H54 (cell line): ENCODE results near the gene TAS2R43.
"Not testable (repeated sequence)": the region's sequence is repeated elsewhere in the genome, so short reads cannot be mapped to it uniquely, and the experiment has no call there.

Experiments used
- DNase-seq: peaks from one replicate; pipeline ENCODE4 v3.0.0; 2011; ENCODE audit warnings: low spot score, mixed read lengths; ENCODE audit not compliant: insufficient read length
- FAIRE-seq: peaks from 3 replicates; lab custom pipeline; 2011; peaks lifted over from hg19 to GRCh38; lab: Jason Lieb, UNC
- POLR2A ChIP-seq: IDR thresholded peaks from 2 replicates; pipeline ENCODE4 v1.6.1; 2011; ENCODE audit warnings: low read depth, mild to moderate bottlenecking, low read length

TAS2R43 gene, protein sequence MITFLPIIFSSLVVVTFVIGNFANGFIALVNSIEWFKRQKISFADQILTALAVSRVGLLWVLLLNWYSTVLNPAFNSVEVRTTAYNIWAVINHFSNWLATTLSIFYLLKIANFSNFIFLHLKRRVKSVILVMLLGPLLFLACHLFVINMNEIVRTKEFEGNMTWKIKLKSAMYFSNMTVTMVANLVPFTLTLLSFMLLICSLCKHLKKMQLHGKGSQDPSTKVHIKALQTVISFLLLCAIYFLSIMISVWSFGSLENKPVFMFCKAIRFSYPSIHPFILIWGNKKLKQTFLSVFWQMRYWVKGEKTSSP

DNA sequence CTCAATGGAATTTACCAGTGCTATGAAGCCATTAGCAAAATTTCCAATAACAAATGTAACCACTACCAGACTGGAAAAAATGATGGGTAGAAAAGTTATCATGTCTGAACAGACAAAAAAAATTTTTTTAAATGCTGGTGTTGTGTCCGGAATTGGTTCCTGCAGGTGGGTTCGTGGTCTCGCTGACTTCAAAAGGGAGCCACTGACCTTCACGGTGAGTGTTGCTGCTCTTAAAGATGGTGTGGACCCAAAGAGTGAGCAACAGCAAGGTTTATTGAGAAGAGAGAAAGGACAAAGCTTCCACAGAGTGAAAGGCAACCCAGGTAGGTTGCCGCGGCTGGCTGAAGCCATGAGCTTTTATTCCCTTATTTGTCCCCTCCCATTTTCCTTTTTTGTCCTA lies at the start of gene TAS2R43:
Gene TAS2R43, minus strand, starts transcription at position 186 of the 400 bp plus-strand sequence. Its CDS starts 84 bp downstream, at position 102.
- FAIRE-seq (no peak), DNase-seq (no peak)
- TF ChIP-seq POLR2A, result no peak

DNA sequence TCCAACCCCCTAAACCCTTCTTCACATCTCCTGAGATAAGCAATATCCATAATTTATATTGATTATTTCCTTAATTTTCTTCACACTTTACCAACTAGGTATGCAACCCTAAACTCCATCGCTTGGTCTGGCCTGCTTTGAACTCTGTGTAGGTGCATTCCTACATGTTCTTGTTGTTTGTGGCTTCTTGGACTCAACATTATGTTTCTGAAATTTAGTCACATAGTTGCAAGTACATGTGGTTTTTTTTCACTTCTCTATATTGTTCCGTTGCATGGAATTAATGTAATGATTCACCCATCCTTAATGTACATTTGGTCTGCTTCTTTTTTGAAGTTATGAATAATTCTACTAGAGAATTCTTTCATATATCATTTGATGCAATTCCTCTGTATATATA lies 44.0 kb upstream of the TAS2R43 start:
- DNase-seq, result no peak
- FAIRE-seq, result peak; percentile 43
- TF ChIP-seq POLR2A, result no peak

DNA sequence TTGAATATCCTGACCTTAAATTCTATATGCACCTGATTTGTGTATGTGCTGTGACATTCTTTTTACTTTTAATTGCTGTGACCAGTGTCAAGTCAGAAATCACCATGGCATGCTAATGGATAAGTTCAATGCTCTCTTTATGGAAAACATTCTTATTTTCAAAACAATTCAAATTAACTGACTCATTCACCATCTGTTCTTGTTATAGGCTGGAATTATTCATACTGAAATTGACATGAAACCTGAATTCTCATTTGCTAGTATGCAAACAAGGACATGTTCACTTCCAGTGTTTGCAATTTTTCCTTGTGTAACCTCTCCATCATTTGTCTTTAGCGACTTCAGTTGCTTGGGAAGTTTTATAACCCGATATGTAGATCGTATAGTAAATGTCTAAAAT lies 42.2 kb upstream of the TAS2R43 start, which contains the start of gene TAS2R30:
Gene TAS2R30, minus strand, starts transcription at position 340 of the 400 bp plus-strand sequence. CDS start 400 bp downstream, outside the sequence.
- TF ChIP-seq POLR2A, result no peak
- FAIRE-seq, result peak; percentile 76
- DNase-seq, result no peak

DNA sequence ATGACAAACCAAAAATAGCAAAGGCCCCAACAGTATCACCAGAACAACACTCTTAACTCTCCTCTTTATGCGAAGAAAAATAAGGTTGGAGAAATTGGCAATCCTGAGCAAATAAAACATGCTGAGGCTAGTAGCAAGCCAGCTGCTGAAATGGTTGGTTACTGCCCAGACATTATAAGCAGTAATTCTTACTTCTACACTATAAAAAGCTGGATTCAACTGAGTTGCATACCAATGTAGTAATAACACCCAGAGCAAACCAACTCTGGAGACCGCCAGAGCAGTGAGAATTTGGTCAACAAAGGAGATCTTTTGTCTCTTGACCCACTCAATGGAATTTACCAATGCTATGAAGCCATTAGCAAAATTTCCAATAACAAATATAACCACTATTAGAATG lies 41.7 kb upstream of the TAS2R43 start:
- DNase-seq (no peak), FAIRE-seq (no peak)
- no peak for TF ChIP-seq POLR2A

DNA sequence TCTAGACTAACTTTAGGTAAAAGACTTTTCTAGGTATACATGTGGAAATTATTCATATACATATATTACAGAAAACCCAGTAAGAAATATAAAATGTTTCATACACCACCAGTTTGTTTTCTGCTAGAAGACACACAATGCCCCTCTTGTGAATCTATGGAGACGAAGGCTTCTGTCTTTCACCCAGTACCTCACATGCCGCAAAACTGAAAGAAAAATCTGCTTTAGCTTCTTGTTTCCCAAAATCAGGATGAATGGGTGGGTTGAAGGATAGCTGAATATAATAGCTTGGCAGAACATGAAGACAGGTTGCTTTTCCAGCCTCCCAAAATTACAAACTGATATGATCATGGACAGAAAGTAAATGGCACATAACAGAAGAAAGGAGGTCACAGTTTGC lies 41.0 kb upstream of the TAS2R43 start:
- FAIRE-seq (no peak), DNase-seq (no peak)
- TF ChIP-seq POLR2A, result no peak

DNA sequence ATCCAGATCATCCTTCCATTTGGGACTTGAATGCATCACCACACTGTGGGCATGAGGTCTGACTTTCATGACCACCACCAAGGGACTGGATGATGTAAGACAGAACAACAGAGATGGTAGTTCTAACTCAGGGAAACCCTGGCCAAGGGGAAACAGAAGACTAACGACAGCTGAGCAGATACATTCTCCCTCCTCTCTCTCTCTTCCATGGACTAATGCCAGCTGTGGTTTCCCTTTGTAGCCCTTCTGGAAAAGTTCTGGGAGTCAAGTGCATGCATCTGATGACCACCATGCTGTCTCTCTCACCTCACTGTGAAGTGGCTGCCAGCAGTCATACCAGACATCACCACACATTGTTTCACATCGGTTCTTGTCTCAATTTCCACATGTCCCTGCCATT lies 38.9 kb upstream of the TAS2R43 start:
- FAIRE-seq (peak; percentile 68), DNase-seq (no peak)
- TF ChIP-seq POLR2A, result no peak

DNA sequence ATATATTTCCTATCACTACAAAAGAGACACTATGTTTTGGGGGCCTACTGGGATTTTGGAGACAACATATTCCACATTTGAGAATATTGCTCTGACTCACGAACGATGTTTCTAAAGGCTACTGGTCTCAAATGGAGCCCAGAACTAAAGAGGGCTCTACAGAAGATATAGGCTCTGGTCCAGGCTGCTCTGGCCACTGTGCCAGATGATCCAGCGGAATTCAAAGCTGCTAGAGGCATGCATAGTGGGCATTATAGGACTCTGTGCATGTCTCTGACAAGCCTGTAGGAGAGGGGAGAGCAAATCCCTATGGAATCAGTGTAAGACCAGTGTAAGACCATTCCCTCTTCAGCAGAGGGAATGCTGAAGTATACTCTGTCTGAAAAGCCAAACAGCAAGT lies 38.3 kb upstream of the TAS2R43 start:
- no peak for DNase-seq
- FAIRE-seq, result no peak
- TF ChIP-seq POLR2A, result no peak

DNA sequence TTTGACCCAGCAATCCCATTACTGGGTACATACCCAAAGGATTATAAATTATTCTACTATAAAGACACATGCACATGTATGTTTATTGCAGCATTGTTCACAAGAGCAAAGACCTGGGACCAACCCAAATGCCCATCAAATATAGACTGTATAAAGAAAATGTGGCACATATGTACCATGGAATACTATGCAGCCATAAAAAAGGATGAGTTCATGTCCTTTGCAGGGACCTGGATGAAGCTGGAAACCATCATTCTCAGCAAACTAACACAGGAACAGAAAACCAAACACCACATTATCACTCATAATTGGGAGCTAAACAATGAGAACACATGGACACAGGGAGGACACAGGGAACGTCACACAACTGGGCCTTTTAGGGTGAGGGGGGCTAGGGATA lies 22.0 kb upstream of the TAS2R43 start:
- DNase-seq, FAIRE-seq: not testable (repeated sequence)

DNA sequence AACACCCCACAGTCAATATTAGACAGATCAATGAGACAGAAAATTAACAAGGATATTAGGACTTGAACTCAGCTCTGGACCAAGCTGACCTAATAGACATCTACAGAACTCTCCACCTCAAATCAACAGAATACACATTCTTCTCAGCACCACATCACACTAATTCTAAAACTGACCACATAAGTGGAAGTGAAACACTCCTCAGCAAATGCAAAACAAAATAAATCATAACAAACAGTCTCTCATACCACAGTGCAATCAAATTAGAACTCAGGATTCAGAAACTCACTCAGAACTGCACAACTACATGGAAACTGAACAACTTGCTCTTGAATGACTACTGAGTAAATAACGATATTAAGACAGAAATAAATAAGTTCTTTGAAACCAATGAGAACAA lies 19.1 kb upstream of the TAS2R43 start:
- DNase-seq, FAIRE-seq: not testable (repeated sequence)

DNA sequence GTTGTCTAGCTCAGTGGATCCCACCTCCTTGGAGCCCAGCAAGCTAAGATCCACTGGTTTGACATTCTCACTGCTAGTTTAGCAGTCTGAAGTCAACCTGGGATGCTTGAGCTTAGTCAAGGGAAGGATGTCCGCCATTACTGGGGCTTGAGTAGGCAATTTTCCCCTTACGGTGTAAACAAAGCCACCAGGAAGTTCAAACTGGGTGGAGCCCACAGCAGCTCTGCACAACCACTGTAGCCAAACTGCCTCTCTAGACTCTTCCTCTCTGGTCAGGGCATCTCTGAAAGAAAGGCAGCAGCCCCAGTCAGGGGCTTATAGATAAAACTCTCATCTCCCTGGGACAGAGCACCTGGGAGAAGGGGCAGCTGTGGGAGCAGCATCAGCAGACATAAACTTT lies 16.7 kb upstream of the TAS2R43 start:
- no peak for TF ChIP-seq POLR2A
- FAIRE-seq (no peak), DNase-seq (no peak)

DNA sequence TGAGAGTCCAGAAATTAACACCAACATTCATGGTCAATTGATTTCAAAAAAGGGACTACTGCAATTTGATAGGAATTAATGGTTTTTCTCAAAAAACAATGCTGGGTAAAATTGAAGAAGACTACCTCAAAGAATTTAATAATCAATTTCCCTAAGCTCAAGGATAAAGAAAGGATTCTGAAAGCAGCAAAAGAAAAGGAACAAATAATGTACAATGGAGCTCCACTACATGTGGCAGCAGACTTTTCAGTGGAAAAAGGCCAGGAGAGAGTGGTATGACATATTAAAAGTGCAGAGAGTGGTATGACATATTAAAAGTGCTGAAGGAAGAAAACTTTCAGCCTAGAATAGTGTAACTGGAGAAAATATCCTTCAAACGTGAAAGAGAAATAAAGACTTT lies 15.6 kb upstream of the TAS2R43 start:
- no peak for TF ChIP-seq POLR2A
- DNase-seq, result no peak
- FAIRE-seq, result no peak

DNA sequence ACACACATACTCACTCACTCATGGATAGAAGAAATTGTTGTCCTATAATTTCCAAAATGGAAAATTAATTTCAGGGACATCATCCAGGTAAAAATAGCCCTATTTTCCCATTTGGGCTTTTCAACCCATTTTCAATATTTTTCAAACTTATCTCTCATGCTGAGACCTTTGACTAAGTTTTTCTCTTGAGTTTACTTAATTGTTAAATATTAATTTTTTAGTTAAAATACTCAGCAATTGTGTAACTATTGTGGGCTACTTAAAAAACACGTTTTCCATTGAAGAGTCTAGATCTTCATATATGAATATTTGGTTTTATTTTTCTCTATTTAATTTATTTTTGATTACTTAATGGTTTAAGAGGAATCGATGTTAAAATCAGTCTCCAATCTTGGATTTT lies 14.2 kb upstream of the TAS2R43 start:
- no peak for FAIRE-seq
- no peak for DNase-seq
- no peak for TF ChIP-seq POLR2A

DNA sequence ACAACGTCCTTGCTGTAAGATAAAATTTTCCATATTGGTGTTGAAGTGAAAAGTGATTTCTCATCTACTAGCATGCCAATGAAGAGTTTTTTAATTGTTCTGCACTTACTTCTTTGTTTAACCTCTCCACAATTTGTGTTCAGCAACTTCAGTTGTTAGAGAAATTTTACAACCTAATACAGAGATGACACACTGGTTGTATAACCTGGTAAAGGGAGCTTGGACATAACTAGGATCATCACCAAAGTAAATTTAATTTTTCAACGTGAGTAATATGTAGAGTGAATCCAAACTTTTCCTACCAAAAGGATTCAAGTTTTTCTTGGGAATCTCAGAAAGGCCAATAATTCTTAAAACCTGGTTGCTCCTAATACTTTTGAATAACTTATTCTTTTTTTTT lies 13.4 kb upstream of the TAS2R43 start:
- FAIRE-seq, result no peak
- no peak for DNase-seq
- TF ChIP-seq POLR2A, result no peak

DNA sequence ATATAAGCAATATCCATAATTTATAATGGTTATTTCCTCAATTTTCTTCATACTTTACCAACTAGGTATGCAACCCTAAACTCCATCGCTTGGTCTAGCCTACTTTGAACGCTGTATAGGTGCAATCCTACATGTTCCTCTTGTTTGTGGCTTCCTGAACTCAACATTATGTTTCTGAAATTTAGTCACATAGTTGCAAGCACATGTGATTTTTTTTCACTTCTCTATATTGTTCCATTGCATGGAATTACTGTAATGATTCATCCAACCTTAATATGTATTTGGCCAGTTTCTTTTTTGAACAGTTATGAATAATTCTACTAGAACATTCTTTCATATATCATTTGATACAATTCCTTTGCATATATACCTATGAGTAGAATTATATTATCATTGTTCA lies 2.8 kb upstream of the TAS2R43 start:
- FAIRE-seq, DNase-seq: not testable (repeated sequence)

DNA sequence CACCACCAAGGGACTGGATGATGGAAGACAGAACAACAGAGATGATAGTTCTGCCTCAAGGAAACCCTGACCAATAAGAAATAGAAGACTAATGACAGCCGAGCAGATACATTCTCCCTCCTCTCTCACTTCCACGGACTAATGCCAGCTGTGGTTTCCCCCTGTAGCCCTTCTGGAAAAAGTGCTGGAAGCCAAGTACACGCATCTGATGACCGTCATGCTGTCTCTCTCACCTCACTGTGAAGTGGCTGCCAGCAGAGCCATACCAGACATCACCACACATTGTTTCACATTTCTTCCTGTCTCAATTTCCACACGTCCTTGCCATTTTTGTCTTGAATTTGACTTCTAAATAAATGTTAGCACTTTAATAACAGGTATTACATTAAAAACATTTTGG lies 2.9 kb downstream of the TAS2R43 start:
- DNase-seq (no peak), FAIRE-seq (no peak)
- no peak for TF ChIP-seq POLR2A
